ENCODE results near the gene ARL8B.

The ARL8B gene

GRCh38 chr3:5187920-5188418 is 65.9 kb downstream of the ARL8B start:
- DNase-seq, result peak in 5 of 14 donors; percentile 27 to 61 (median 58)

- DNase-seq, result peak in 3 of 14 donors; percentile 2 to 55 (median 26)
Measured at GRCh38 chr3:5188419-5189221, 66.5 kb downstream of the ARL8B start.

- no peak for DNase-seq
Measured at GRCh38 chr3:5190147-5190791, 68.2 kb downstream of the ARL8B start.

- no peak for DNase-seq
Measured at GRCh38 chr3:5191555-5192304, 69.6 kb downstream of the ARL8B start.

- DNase-seq, result no peak
Measured at GRCh38 chr3:5192571-5193365, 70.7 kb downstream of the ARL8B start.

GRCh38 chr3:5194341-5194740 is 72.2 kb downstream of the ARL8B start:
- no peak for DNase-seq

GRCh38 chr3:5194801-5195509 is 72.9 kb downstream of the ARL8B start:
- DNase-seq, result peak in 1 of 14 donors; percentile 7

GRCh38 chr3:5195605-5196004 is 73.5 kb downstream of the ARL8B start:
- peak in 2 of 14 donors; percentile 10 to 22 for DNase-seq

- no peak for DNase-seq
Measured at GRCh38 chr3:5197022-5197421, 74.9 kb downstream of the ARL8B start.

- DNase-seq, result no peak
Measured at GRCh38 chr3:5197470-5198312, 75.6 kb downstream of the ARL8B start.

- DNase-seq, result no peak
Measured at GRCh38 chr3:5198313-5198677, 76.2 kb downstream of the ARL8B start.

GRCh38 chr3:5198986-5199731 is 77.1 kb downstream of the ARL8B start:
- DNase-seq, result no peak

- DNase-seq, result no peak
Measured at GRCh38 chr3:5201536-5201935, 79.4 kb downstream of the ARL8B start.

- no peak for DNase-seq
Measured at GRCh38 chr3:5202222-5202621, 80.1 kb downstream of the ARL8B start.

- peak in 1 of 14 donors; percentile 32 for DNase-seq
Measured at GRCh38 chr3:5205165-5205941, 83.3 kb downstream of the ARL8B start.

GRCh38 chr3:5210926-5211325 is 88.8 kb downstream of the ARL8B start:
- no peak for DNase-seq

GRCh38 chr3:5212628-5213573 is 90.8 kb downstream of the ARL8B start:
- DNase-seq, result peak in 1 of 14 donors; percentile 34

- DNase-seq, result no peak
Measured at GRCh38 chr3:5213574-5213966, 91.5 kb downstream of the ARL8B start.
